Jurkat, Clone E6-1 (cell line): ENCODE results near the gene FAM151B.
"Not testable (repeated sequence)": the region's sequence is repeated elsewhere in the genome, so short reads cannot be mapped to it uniquely, and the experiment has no call there.

Source experiments
- DNase-seq: peaks from one replicate; pipeline ENCODE4 v3.0.0-alpha.2; 2011; ENCODE audit warnings: low read depth, low spot score
- H3K4me3 ChIP-seq: 2 replicates; pipeline ENCODE4 v1.5.1; 2011; ENCODE audit warnings: mild to moderate bottlenecking, low read length, control low read depth, moderate library complexity

The FAM151B gene

GRCh38 chr5:80577707-80578106, 89.8 kb downstream of the FAM151B start:
- no peak for DNase-seq
- no peak overlapping the region for H3K4me3 ChIP-seq

- DNase-seq: no peak
- no peak overlapping the region for H3K4me3 ChIP-seq
These were observed 91.2 kb downstream of the FAM151B start for GRCh38 chr5:80579050-80579449.

DNA sequence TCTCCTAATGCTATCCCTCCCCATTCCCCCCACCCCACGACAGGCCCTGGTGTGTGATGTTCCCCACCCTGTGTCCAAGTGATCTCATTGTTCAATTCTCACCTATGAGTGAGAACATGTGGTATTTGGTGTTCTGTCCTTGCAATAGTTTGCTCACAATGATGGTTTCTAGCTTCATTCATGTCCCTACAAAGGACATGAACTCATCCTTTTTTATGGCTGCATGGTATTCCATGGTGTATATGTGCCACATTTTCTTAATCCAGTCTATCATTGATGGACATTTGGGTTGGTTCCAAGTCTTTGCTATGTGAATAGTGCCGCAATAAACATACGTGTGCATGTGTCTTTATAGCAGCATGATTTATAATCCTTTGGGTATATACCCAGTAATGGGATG, 92.4 kb downstream of the FAM151B start:
- H3K4me3 ChIP-seq, DNase-seq: not testable (repeated sequence)

- DNase-seq: no peak
- H3K4me3 ChIP-seq: no peak overlapping the region
These were observed 96.9 kb downstream of the FAM151B start for GRCh38 chr5:80584770-80585169.

DNA sequence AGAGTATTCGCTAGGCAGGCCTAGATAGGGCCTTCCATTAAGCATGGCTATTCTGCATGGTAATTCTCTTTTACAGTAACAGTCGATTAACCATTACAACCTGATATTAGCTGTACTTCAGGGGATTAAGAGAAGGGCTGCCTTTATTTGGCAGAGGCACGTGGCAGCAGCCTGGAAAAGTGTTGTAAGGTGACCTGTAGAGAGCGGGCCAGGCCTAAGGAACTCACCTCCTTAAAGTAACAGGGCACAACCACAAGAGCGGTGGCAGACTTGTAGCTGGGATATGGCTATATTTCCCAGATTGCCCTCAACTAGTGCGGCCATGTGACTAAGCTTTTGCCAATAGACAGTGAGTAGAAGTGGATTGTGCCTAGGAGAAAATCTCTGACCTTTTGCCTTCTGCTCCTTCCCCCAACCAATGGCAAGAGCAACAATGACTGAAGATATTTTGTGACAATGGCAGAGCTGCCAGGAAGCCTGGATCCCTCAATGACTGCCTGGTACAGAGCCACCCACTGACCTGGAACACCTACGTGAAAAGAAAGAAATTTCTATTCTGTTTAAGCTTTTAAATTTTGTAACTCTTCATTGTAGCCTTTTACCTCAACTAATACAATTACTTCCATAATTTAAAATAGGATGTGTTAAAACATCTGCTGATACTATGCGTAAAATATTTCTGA, 101.1 kb downstream of the FAM151B start:
- H3K4me3 ChIP-seq: no peak overlapping the region
- no peak for DNase-seq

GRCh38 chr5:80590766-80591165, 102.9 kb downstream of the FAM151B start:
- H3K4me3 ChIP-seq: no peak overlapping the region
- DNase-seq: no peak

- DNase-seq: no peak
- no peak overlapping the region for H3K4me3 ChIP-seq
These were observed 103.5 kb downstream of the FAM151B start for GRCh38 chr5:80591352-80591751.

GRCh38 chr5:80592105-80592504, 104.2 kb downstream of the FAM151B start:
- no peak overlapping the region for H3K4me3 ChIP-seq
- DNase-seq: no peak
